C4-2B (cell line): Measurements from ENCODE around the gene LRRC75B.
"Not testable (repeated sequence)": the region's sequence is repeated elsewhere in the genome, so short reads cannot be mapped to it uniquely, and the experiment has no call there.

Source experiments
- H3K27ac ChIP-seq: fragments of 450-650 bp; 2 replicates; pipeline ENCODE4 v1.5.1; 2017
- CTCF ChIP-seq: fragments of 450-650 bp; conservative IDR thresholded peaks from 2 replicates; pipeline ENCODE4 v1.5.1; 2017; ENCODE audit warnings: mild to moderate bottlenecking
- ZFX ChIP-seq: fragments of 450-650 bp; IDR thresholded peaks from 2 replicates; pipeline ENCODE4 v1.6.1; 2017

The LRRC75B gene

DNA sequence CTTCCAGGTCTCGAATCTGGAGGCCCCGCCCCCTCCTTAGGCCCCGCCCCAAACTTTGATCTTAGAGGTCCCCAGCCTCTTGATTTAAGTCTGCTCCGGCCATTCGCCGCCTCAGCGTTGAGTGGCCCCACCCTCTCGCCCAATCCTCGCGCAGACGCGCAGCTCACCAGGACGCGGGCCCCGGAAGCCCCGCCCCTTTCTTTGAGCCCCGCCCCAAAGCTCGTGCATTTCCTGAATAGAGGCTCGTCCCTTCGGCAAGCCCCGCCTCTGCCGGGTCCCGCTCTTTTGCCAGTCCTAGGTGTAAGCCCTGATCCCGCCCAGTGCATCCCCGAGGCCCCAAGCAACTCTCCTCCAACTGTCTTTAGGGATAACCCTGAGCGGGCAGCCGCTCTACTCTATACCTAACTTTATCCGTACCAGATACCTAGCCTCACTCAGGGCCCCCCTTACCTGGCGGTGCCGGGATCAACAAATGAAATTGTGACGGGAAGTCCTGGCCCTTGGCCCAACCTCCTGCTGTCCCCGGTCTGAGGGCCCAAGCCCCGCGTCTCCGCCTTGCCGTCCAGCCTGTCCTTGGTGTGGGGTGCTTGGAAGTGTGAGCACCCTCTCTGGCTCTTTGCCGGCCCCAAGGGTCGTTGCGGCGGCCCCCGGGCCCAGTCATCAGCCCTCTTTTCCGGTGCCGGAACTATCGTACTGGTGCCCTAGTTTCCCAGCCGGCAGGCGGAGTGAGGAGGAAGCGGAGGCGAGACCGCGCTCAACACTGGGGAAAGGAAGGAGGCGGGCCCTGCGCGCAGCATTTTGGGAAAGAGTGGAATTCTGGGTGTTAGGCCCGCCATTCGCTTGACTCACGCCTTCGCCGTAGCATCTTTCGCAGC is 37.5 kb downstream of the LRRC75B start, which contains the start of gene SNRPD3:
Gene SNRPD3 (plus strand): TSS at position 835 of the 875 bp plus-strand sequence. CDS start 1,676 bp downstream, outside the sequence.
- TF ChIP-seq CTCF (no peak), ZFX (peak; percentile 90)
- H3K27ac ChIP-seq, result peak within 1 kb of the TSS; percentile 97

DNA sequence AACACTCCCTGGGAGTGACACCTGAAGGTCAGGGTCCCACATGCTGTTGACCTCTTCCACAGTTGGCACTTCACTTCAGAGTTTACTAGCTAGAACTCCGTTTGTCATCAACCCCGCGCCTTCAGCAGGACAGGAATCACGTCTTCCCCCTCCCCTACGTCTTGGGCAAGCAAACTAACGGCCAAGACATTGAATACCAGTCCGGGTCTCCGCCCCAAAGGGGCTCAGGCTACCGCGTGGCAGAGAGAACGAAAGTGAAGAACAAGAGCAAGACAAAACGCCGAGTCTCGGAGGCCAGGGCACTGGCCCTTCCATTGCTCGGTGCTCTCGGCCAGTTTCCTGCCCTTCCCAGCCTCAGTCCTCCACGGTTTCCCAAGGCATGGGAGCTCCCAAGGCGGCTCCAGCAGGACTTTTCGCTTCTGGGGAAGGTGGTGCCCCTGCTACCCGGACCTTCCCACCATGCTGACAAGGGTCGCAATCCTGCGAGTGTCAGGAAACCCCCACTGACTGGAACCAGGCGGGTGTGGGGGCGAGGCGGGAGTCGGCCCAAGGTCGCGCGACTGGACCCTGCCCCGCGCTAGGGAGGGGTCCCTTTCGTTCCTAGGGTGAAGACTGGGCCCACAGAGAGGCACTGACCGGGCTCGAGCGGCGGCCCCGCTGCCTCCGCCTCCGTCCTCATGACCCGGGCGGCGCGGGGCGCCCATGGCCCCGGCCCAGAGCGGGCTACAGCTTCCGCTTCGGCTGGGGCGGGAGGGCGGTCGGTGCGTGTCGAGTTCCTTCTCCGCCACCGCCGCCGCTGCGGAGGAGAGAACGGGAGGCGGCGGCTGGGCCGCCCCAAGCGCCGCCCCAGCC is 38.3 kb downstream of the LRRC75B start, which contains the start of gene GUCD1:
Gene GUCD1 (minus strand): TSS at position 826 of the 852 bp plus-strand sequence. CDS start 147 bp downstream, at position 679.
- peak within 1 kb of the TSS; percentile 97 for H3K27ac ChIP-seq
- TF ChIP-seq CTCF, result no peak
- peak; percentile 38 for TF ChIP-seq ZFX

DNA sequence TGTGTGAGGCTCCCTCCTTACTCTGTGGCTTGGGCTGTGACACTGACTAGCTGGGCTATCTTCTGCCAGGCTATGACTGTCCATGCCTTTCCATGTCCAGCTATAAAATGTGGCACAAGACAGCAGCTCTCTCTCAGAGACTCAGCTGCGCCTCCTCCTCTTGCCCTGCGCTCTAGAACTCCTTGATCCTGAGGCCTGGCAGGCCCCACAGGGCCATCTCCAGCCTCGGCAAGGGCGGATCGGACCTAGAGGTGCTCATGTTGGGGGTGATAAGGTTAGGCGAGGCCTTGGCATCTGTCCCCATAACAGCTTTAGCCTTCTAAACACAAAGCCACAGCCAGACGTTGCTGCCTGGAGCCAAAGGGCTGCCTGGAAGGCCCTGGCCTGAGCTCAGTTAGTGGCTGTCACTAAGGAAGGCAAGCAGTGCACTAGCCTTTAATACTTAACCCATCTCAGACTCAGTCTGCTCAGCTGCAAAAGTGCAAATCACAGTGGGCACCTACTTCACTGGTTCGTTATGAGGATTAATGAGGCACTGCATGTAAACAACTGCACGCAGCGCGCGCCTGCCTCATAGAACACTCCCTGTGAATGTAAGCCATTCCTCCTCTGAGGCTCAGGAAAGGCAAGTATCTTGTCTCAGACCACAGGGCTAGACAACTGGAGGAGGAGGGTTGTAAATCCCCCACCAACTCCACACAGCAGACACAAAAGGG is 39.1 kb downstream of the LRRC75B start:
- TF ChIP-seq ZFX (no peak), CTCF (no peak)
- H3K27ac ChIP-seq, result peak overlapping the region; percentile 97

GRCh38 chr22:24552503-24553286 is 40.2 kb downstream of the LRRC75B start:
- not testable (repeated sequence) for H3K27ac ChIP-seq

DNA sequence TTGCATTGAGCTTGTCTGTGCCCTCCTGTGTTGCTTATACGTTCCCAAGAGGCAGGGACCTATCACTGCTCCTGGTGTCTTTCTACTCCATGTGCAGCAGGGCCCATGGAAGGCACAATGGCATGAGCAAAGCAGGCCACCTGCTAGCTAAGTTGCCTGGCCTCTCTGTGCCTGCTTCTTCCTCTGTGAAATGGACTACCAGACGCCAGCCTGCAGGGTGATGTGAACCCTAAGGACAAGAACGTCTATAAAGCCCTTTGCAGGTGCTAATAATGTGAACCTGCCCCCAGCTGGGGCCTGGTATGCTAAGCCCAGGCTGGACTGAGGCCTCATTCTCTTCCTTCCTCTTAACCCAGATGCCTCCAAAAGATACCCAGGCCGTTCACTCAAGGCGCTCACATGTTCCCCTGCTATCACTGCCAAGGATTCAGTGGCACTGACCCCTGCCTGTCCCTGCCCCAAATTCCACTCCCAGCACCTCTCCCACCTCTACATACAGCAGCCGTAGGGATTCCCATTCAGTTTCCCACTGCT is 41.9 kb downstream of the LRRC75B start:
- H3K27ac ChIP-seq, result 0 out of 2 replicates have a peak overlapping the region, but pooled peaks have one; percentile 0
- TF ChIP-seq ZFX (no peak), CTCF (no peak)

GRCh38 chr22:24550028-24550901 is 42.6 kb downstream of the LRRC75B start:
- TF ChIP-seq CTCF (no peak), ZFX (no peak)
- 0 out of 2 replicates have a peak overlapping the region, but pooled peaks have one; percentile 0 for H3K27ac ChIP-seq
